Lung (tissue), 12 donors: ENCODE data around the gene KIAA0586. TPM values are rescaled to one million over a fixed set of nuclear protein-coding genes. Genes with fewer than 3 reads are reported as not detected.

Source experiments
- ATAC-seq: fragments of 200-7000 bp; cut with Tn5 transposase; one replicate; pipeline ENCODE4 v1.9.1; 2020; ENCODE audit warnings: moderate number of reproducible peaks; ENCODE audit not compliant: insufficient read depth, low FRiP score
- DNase-seq, 3 donors: peaks; one replicate each; pipeline ENCODE4 v3.0.0-alpha.2; 2013 to 2017
- H3K27ac ChIP-seq, 2 donors: one replicate each; pipeline ENCODE4 v1.5.1; 2013; ENCODE audit warnings: mild to moderate bottlenecking in 2 of 2, moderate library complexity in 2 of 2, control low read depth in 1 of 2, inconsistent platforms in 1 of 2, low read depth in 1 of 2, low read length in 1 of 2
- H3K27me3 ChIP-seq, 3 donors: one replicate each; pipeline ENCODE4 v1.5.1; 2013; ENCODE audit warnings: low read length in 2 of 3; ENCODE audit not compliant: control insufficient read depth in 3 of 3, insufficient read depth in 3 of 3
- H3K36me3 ChIP-seq, 4 donors: one replicate each; pipeline ENCODE4 v1.5.1; 2013; ENCODE audit warnings: low read length in 4 of 4, mild to moderate bottlenecking in 1 of 4, moderate library complexity in 1 of 4; ENCODE audit not compliant: control insufficient read depth in 4 of 4, insufficient read depth in 4 of 4
- H3K4me1 ChIP-seq, 5 donors: one replicate each; pipeline ENCODE4 v1.5.1; 2013; ENCODE audit warnings: low read length in 5 of 5, mild to moderate bottlenecking in 2 of 5, moderate library complexity in 1 of 5; ENCODE audit not compliant: control insufficient read depth in 5 of 5, insufficient read depth in 5 of 5
- H3K4me3 ChIP-seq: one replicate; pipeline ENCODE4 v1.5.1; 2013; ENCODE audit warnings: mild to moderate bottlenecking, control low read depth, moderate library complexity
- H3K9ac ChIP-seq, 2 donors: one replicate each; pipeline ENCODE4 v1.5.1; 2013; ENCODE audit warnings: low read length in 2 of 2, control low read depth in 1 of 2; ENCODE audit not compliant: insufficient read depth in 1 of 2
- H3K9me3 ChIP-seq, 4 donors: one replicate each; pipeline ENCODE4 v1.5.1; 2013; ENCODE audit warnings: low read length in 3 of 4, mild to moderate bottlenecking in 1 of 4, moderate library complexity in 1 of 4; ENCODE audit not compliant: control insufficient read depth in 4 of 4, insufficient read depth in 3 of 4
- WGBS, 2 donors: extraction: QIAGEN DNeasy Blood & Tissue Kit; methylation state at CpG; one replicate each; pipeline ENCODE4 v1.1.7; 2013; 5-methylcytosine and 5-hydroxymethylcytosine counted together
- polyA plus RNA-seq, 2 donors: library from polyadenylated mRNA; stranded (reverse); fragments of 200-250 nt; gene quantifications; one replicate each; pipeline ENCODE4 v1.2.1, GENCODE V29; 2013
- total RNA-seq, 2 donors: library from RNA; depleted of rRNA in 1 of 2; stranded (reverse); fragments of >200 nt in 1 of 2; gene quantifications; one replicate each; pipeline ENCODE4 v1.2.1, GENCODE V29; 2014 to 2021
- TF ChIP-seq, protein P1 (sequence below): IDR thresholded peaks from 2 replicates; pipeline ENCODE4 v1.5.1; 2012; ENCODE audit warnings: mild to moderate bottlenecking; ENCODE audit errors: control extremely low read depth, extremely low read depth
- donor health status: control.
- donor health status: control.
- donor health status: Bipolar disorder and iron deficiency.
- donor health status: healthy.
- donor health status: DM: yes; HTN: yes; CAD: no.

Gene KIAA0586
- total and polyA plus RNA-seq, 4 donors, result 5.3 to 30.1 (median 9.6) TPM

DNA sequence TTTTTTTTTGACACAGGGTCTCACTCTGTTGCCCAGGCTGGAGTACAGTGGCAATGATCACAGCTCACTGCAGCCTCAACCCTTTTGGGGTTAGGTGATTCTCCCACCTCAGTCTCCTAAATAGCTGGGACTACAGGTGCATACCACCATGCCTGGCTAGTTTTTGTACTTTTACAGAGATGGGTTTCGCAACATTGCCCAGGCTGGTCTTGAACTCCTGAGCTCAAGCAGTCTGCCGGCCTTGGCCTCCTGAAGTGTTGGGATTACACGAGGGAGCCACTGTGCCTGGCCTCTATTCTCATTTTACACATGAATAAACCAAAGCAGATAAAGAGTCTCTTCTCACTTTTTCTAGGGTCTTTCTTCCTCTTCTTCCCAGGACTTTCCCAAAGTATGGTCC lies 28.6 kb upstream of the KIAA0586 start:
- TF ChIP-seq, protein P1, sequence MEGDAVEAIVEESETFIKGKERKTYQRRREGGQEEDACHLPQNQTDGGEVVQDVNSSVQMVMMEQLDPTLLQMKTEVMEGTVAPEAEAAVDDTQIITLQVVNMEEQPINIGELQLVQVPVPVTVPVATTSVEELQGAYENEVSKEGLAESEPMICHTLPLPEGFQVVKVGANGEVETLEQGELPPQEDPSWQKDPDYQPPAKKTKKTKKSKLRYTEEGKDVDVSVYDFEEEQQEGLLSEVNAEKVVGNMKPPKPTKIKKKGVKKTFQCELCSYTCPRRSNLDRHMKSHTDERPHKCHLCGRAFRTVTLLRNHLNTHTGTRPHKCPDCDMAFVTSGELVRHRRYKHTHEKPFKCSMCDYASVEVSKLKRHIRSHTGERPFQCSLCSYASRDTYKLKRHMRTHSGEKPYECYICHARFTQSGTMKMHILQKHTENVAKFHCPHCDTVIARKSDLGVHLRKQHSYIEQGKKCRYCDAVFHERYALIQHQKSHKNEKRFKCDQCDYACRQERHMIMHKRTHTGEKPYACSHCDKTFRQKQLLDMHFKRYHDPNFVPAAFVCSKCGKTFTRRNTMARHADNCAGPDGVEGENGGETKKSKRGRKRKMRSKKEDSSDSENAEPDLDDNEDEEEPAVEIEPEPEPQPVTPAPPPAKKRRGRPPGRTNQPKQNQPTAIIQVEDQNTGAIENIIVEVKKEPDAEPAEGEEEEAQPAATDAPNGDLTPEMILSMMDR, result no peak
- Histone ChIP-seq H3K4me3 (no peak overlapping the region), H3K9ac (no peak overlapping the region), H3K9me3 (no peaks in the 10 kb centered on the region), H3K36me3 (no peaks in the 10 kb centered on the region), H3K27me3 (no peaks in the 10 kb centered on the region), H3K4me1 (peaks cover 0 to 8% (median 3%) of the 10 kb centered on the region in 5 donors), H3K27ac (no peak overlapping the region)
- 90 to 99% methylated on average over 3 of the region's 3 CpGs for WGBS, 2 donors
- no peak for DNase-seq
- no peak for ATAC-seq

GRCh38 chr14:58401587-58401986 lies 25.9 kb upstream of the KIAA0586 start:
- 90 to 92% methylated on average over 3 of the region's 3 CpGs for WGBS, 2 donors
- TF ChIP-seq, protein P1, result no peak
- DNase-seq (no peak), ATAC-seq (no peak)
- no peaks in the 10 kb centered on the region for H3K27me3 ChIP-seq
- no peaks in the 10 kb centered on the region for H3K9me3 ChIP-seq
- no peak overlapping the region for H3K9ac ChIP-seq
- H3K4me3 ChIP-seq, result no peak overlapping the region
- no peak overlapping the region for H3K27ac ChIP-seq
- H3K36me3 ChIP-seq, result no peaks in the 10 kb centered on the region
- peaks cover 0 to under 1% (median 0%) of the 10 kb centered on the region in 5 donors for H3K4me1 ChIP-seq

GRCh38 chr14:58408681-58409215 lies 18.8 kb upstream of the KIAA0586 start:
- Histone ChIP-seq H3K27ac (no peak overlapping the region), H3K36me3 (peaks cover 11 to 19% (median 14%) of the 10 kb centered on the region in 4 donors), H3K27me3 (no peaks in the 10 kb centered on the region), H3K4me1 (no peaks in the 10 kb centered on the region), H3K4me3 (no peak overlapping the region), H3K9me3 (no peaks in the 10 kb centered on the region), H3K9ac (no peak overlapping the region)
- no peak for DNase-seq
- ATAC-seq, result no peak
- TF ChIP-seq, protein P1, result no peak
- WGBS, 2 donors, result 90 to 93% methylated on average over 3 of the region's 3 CpGs

GRCh38 chr14:58414845-58415244 lies 12.7 kb upstream of the KIAA0586 start:
- Histone ChIP-seq H3K27ac (no peak overlapping the region), H3K4me3 (no peak overlapping the region), H3K36me3 (peaks cover 14 to 29% (median 19%) of the 10 kb centered on the region in 4 donors), H3K4me1 (peaks cover 0 to 3% (median 0%) of the 10 kb centered on the region in 5 donors), H3K27me3 (no peaks in the 10 kb centered on the region), H3K9ac (no peak overlapping the region), H3K9me3 (no peaks in the 10 kb centered on the region)
- TF ChIP-seq, protein P1, result no peak
- WGBS, 2 donors, result 98 to 100% methylated on average over 1 of the region's 1 CpG
- ATAC-seq, result no peak
- DNase-seq, result no peak
